ENCODE data around the gene EMC10.

The EMC10 gene

GRCh38 chr19:50481351-50482149 lies 5.2 kb downstream of the EMC10 start:
- TF ChIP-seq, protein P1, sequence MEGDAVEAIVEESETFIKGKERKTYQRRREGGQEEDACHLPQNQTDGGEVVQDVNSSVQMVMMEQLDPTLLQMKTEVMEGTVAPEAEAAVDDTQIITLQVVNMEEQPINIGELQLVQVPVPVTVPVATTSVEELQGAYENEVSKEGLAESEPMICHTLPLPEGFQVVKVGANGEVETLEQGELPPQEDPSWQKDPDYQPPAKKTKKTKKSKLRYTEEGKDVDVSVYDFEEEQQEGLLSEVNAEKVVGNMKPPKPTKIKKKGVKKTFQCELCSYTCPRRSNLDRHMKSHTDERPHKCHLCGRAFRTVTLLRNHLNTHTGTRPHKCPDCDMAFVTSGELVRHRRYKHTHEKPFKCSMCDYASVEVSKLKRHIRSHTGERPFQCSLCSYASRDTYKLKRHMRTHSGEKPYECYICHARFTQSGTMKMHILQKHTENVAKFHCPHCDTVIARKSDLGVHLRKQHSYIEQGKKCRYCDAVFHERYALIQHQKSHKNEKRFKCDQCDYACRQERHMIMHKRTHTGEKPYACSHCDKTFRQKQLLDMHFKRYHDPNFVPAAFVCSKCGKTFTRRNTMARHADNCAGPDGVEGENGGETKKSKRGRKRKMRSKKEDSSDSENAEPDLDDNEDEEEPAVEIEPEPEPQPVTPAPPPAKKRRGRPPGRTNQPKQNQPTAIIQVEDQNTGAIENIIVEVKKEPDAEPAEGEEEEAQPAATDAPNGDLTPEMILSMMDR (IDR thresholded peaks at IDR 0.05; ENCODE audit: low read depth, low read length, missing control alignments), result no peak
- in situ Hi-C loops (cut with HindIII; ENCODE audit: low sequenced_read_pairs), result no loop called here
- DNase-seq (ENCODE audit: low read depth), result no peak
- H3K4me3 ChIP-seq (ENCODE audit: low read depth, low read length), result no peak overlapping the region

DNA sequence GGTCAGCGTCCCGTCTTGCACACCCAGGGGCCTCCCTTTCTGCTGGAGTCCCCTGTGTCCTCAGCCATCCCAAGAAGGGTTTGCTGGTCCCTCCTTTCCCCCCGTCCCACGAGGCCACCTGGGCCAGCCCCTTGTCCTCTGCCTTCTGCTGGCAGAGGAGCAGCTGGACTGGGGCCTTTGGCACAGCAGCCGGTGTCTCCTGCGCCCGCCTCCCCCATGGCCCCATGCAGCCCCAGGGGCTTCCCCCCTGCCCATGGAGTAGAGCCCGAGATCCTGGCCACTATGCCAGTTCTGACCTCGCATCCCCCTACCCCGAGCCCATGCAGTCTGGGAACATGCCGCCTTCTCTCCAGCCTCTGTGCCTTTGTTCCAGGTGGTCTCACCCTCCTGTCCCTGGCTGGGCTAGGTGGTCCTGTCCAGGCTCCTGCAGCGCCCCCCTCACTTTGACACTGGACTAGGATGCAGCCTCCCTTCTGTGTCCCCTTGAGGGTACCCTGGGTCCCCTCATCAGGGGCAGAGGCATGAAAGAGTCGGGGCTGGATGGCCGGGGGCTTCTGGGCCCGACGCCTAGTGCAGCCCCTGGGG lies 6.1 kb downstream of the EMC10 start:
- TF ChIP-seq, protein P1 (IDR thresholded peaks at IDR 0.05; ENCODE audit: low read depth, low read length, missing control alignments), result no peak
- in situ Hi-C loops (cut with HindIII; ENCODE audit: low sequenced_read_pairs), result no loop called here
- DNase-seq (ENCODE audit: low read depth), result no peak
- no peak overlapping the region for H3K4me3 ChIP-seq (ENCODE audit: low read depth, low read length)

GRCh38 chr19:50482916-50483315 lies 6.6 kb downstream of the EMC10 start:
- TF ChIP-seq, protein P1 (IDR thresholded peaks at IDR 0.05; ENCODE audit: low read depth, low read length, missing control alignments), result no peak
- no peak overlapping the region for H3K4me3 ChIP-seq (ENCODE audit: low read depth, low read length)
- in situ Hi-C loops (cut with HindIII; ENCODE audit: low sequenced_read_pairs), result no loop called here
- no peak for DNase-seq (ENCODE audit: low read depth)

GRCh38 chr19:50485284-50485955 lies 9.1 kb downstream of the EMC10 start:
- DNase-seq (ENCODE audit: low read depth), result no peak
- H3K4me3 ChIP-seq (ENCODE audit: low read depth, low read length), result no peak overlapping the region
- in situ Hi-C loops (cut with HindIII; ENCODE audit: low sequenced_read_pairs), result no loop called here
- TF ChIP-seq, protein P1 (IDR thresholded peaks at IDR 0.05; ENCODE audit: low read depth, low read length, missing control alignments), result no peak

DNA sequence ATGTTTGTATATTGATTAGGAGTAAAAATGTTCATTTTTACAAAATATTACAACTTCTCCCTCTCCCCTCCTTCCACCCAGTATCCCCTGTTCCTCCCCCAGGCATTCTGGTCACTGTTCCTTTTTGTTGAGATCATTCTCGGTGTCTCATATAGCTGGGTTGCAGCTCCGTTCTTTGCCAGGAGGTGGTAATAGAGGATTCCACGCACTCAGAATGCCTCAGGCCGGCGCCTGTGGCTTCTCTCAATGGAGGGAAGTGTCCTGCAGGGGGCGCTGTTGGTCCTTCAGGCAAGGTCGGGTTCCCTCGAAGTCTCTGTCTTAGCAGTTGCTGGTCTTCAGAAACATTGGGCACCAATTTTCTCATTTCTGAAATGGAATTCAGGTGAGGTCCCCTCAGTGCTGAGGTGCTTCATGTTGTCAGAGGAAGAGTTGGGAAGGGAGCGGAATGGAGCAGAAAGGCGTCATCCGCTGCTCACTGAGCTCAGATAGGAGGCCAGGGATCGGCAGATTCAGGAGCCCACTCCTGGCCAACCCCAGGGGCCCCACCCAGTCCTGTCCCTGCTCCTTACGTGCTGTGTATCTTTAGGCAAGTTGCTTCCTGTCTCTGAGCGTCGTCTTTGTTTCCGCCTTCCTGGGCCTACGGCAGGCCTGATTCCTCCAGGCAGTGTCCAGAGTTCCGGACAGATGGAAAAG lies 10.7 kb downstream of the EMC10 start:
- TF ChIP-seq, protein P1 (IDR thresholded peaks at IDR 0.05; ENCODE audit: low read depth, low read length, missing control alignments), result peak; percentile 50
- DNase-seq (ENCODE audit: low read depth), result no peak
- in situ Hi-C loops (cut with HindIII; ENCODE audit: low sequenced_read_pairs), result no loop called here
- no peak overlapping the region for H3K4me3 ChIP-seq (ENCODE audit: low read depth, low read length)
